GM23248 (cell line): ENCODE results near the gene TLK2. TPM values are rescaled to one million over a fixed set of nuclear protein-coding genes. Genes with fewer than 3 reads are reported as not detected.

Source experiments
- DNase-seq: peaks from one replicate; pipeline ENCODE4 v3.0.0-alpha.2; 2015
- H2AFZ ChIP-seq: fragments of 200-600 bp; sonication (generic); 2 replicates; pipeline ENCODE4 v1.6.1; 2016; ENCODE audit warnings: antibody characterized with exemption
- H3F3A ChIP-seq: fragments of 200-600 bp; sonication (generic); 2 replicates; pipeline ENCODE4 v1.6.1; 2016; ENCODE audit warnings: mild to moderate bottlenecking, antibody characterized with exemption, mixed run types; ENCODE audit not compliant: insufficient read depth
- H3K27ac ChIP-seq: fragments of 200-600 bp; sonication (generic); 2 replicates; pipeline ENCODE4 v1.5.1; 2016; ENCODE audit warnings: mild to moderate bottlenecking
- H3K27me3 ChIP-seq: fragments of 200-600 bp; sonication (generic); replicated peaks from 2 replicates; pipeline ENCODE4 v1.6.1; 2016; ENCODE audit warnings: mild to moderate bottlenecking; ENCODE audit not compliant: insufficient read depth
- H3K36me3 ChIP-seq: fragments of 200-600 bp; sonication (generic); 2 replicates; pipeline ENCODE4 v1.6.1; 2016; ENCODE audit warnings: low read depth, mild to moderate bottlenecking
- H3K4me1 ChIP-seq: fragments of 200-600 bp; sonication (generic); 2 replicates; pipeline ENCODE4 v1.6.1; 2016; ENCODE audit warnings: mild to moderate bottlenecking; ENCODE audit not compliant: insufficient read depth
- H3K4me2 ChIP-seq: fragments of 200-600 bp; sonication (generic); one replicate; pipeline ENCODE4 v1.6.1; 2016; ENCODE audit warnings: mild to moderate bottlenecking; ENCODE audit not compliant: unreplicated experiment
- H3K4me3 ChIP-seq: fragments of 200-600 bp; sonication (generic); 2 replicates; pipeline ENCODE4 v1.5.1; 2016; ENCODE audit warnings: mild to moderate bottlenecking
- H3K79me2 ChIP-seq: fragments of 200-600 bp; sonication (generic); 2 replicates; pipeline ENCODE4 v1.6.1; 2016; ENCODE audit warnings: mild to moderate bottlenecking; ENCODE audit not compliant: insufficient read depth
- H3K9ac ChIP-seq: fragments of 200-600 bp; sonication (generic); 2 replicates; pipeline ENCODE4 v1.6.1; 2016; ENCODE audit warnings: mild to moderate bottlenecking
- H3K9me2 ChIP-seq: fragments of 200-600 bp; sonication (generic); 2 replicates; pipeline ENCODE4 v1.6.1; 2016; ENCODE audit warnings: mixed run types, mild to moderate bottlenecking, moderate library complexity; ENCODE audit not compliant: insufficient read depth
- H3K9me3 ChIP-seq: fragments of 200-600 bp; sonication (generic); one replicate; pipeline ENCODE4 v1.6.1; 2017; ENCODE audit warnings: low read depth
- H4K20me1 ChIP-seq: fragments of 200-600 bp; sonication (generic); 2 replicates; pipeline ENCODE4 v1.6.0; 2016; ENCODE audit not compliant: insufficient read depth
- EZH2 ChIP-seq: fragments of 200-600 bp; sonication (generic); IDR thresholded peaks from 2 replicates; pipeline ENCODE4 v1.6.1; 2018; ENCODE audit warnings: antibody characterized with exemption, mild to moderate bottlenecking; ENCODE audit not compliant: insufficient read depth, poor library complexity, severe bottlenecking
- EZH2phosphoT487 ChIP-seq: fragments of 200-600 bp; sonication (generic); IDR thresholded peaks from 2 replicates; pipeline ENCODE4 v1.6.1; 2018; ENCODE audit warnings: antibody characterized with exemption, moderate library complexity, mild to moderate bottlenecking, low read depth; ENCODE audit not compliant: insufficient read depth
- WGBS, 2 experiments: methylation state at CpG; one replicate each; pipeline ENCODE4 v1.1.6; 2015 to 2017; ENCODE audit warnings: low lambda C conversion rate in 2 of 2, low coverage in 1 of 2; ENCODE audit errors: missing lambda C conversion rate in 2 of 2; 5-methylcytosine and 5-hydroxymethylcytosine counted together
- in situ Hi-C: fragments of 300-500 bp; cut with MboI; formaldehyde crosslinking; loops from 2 replicates; pipeline ENCODE4 v1.15.0; 2020
- polyA plus RNA-seq: library from polyadenylated mRNA; unstranded; fragments of >200 nt; fragmentation: Nextera tagmentation; extraction: Ambion mirVana; gene quantifications from 2 replicates; pipeline ENCODE4 v1.2.1, GENCODE V29; 2016
- total RNA-seq: library from RNA; depleted of rRNA; stranded (reverse); fragments of >200 nt; shearing (Covaris generic); gene quantifications from 2 replicates; pipeline ENCODE4 v1.2.3, GENCODE V29; 2014

The TLK2 gene
- total and polyA plus RNA-seq, 2 experiments from 2014 or later, result 12.6 to 37.9 TPM

- Histone ChIP-seq H3K27ac (no peak overlapping the region), H3K36me3 (0 out of 2 replicates have a peak, but pooled peaks cover 6% of the 10 kb centered on the region), H3K4me2 (no peak overlapping the region), H3K79me2 (peaks cover 98% of the 10 kb centered on the region), H3F3A (peaks cover 21% of the 10 kb centered on the region), H3K9me2 (no peaks in the 10 kb centered on the region), H3K27me3 (no peaks in the 10 kb centered on the region), H2AFZ (no peak overlapping the region), H3K4me1 (peaks cover 14% of the 10 kb centered on the region), H4K20me1 (no peaks in the 10 kb centered on the region), H3K9ac (no peak overlapping the region), H3K9me3 (no peaks in the 10 kb centered on the region), H3K4me3 (no peak overlapping the region)
- DNase-seq, result no peak
- TF ChIP-seq EZH2 (no peak), EZH2phosphoT487 (no peak)
- in situ Hi-C loops, result no loop called here
- 82 to 84% methylated on average over 6 of the region's 6 CpGs for WGBS, 2 experiments
Measured at GRCh38 chr17:62643496-62643895, 164.9 kb downstream of the TLK2 start.

- H2AFZ ChIP-seq, result no peak overlapping the region
- 0 out of 2 replicates have a peak, but pooled peaks cover 8% of the 10 kb centered on the region for H3K36me3 ChIP-seq
- no peak overlapping the region for H3K4me2 ChIP-seq
- H3K79me2 ChIP-seq, result peaks cover 98% of the 10 kb centered on the region
- no peak for TF ChIP-seq EZH2
- no peak for TF ChIP-seq EZH2phosphoT487
- 91% methylated on average over 17 of the region's 17 CpGs for WGBS, 2 experiments
- no peaks in the 10 kb centered on the region for H3K9me2 ChIP-seq
- no peak overlapping the region for H3K27ac ChIP-seq
- H3K4me1 ChIP-seq, result peaks cover 13% of the 10 kb centered on the region
- H3K4me3 ChIP-seq, result no peak overlapping the region
- no peaks in the 10 kb centered on the region for H3K27me3 ChIP-seq
- no peak for DNase-seq
- H3K9me3 ChIP-seq, result no peaks in the 10 kb centered on the region
- peaks cover 21% of the 10 kb centered on the region for H3F3A ChIP-seq
- H4K20me1 ChIP-seq, result no peaks in the 10 kb centered on the region
- no peak overlapping the region for H3K9ac ChIP-seq
- in situ Hi-C loops, result no loop called here
Measured at GRCh38 chr17:62644487-62645173, 166.0 kb downstream of the TLK2 start.

- peak overlapping the region; percentile 12; the same call in 1 of the 2 replicates for H3K27ac ChIP-seq
- DNase-seq, result peak; percentile 42
- H3K4me2 ChIP-seq, result no peak overlapping the region
Measured at GRCh38 chr17:62648251-62648955, 169.8 kb downstream of the TLK2 start.

GRCh38 chr17:62648956-62649294, 170.3 kb downstream of the TLK2 start:
- Histone ChIP-seq H3K79me2 (peaks cover 84% of the 10 kb centered on the region), H3K27me3 (no peaks in the 10 kb centered on the region), H3K9me2 (no peaks in the 10 kb centered on the region), H3K36me3 (0 out of 2 replicates have a peak, but pooled peaks cover 2% of the 10 kb centered on the region), H3K4me3 (no peak overlapping the region), H3K4me1 (peaks cover 35% of the 10 kb centered on the region), H3K4me2 (no peak overlapping the region), H3F3A (peaks cover 28% of the 10 kb centered on the region), H4K20me1 (no peaks in the 10 kb centered on the region), H3K27ac (no peak overlapping the region; the same call in 1 of the 2 replicates), H2AFZ (no peak overlapping the region), H3K9me3 (no peaks in the 10 kb centered on the region), H3K9ac (no peak overlapping the region)
- no peak for TF ChIP-seq EZH2
- TF ChIP-seq EZH2phosphoT487, result no peak
- WGBS, 2 experiments, result 83 to 85% methylated on average over 6 of the region's 6 CpGs
- in situ Hi-C loops, result no loop called here
- no peak for DNase-seq

More at GRCh38 chr17:62648251-62648955, 169.8 kb downstream of the TLK2 start:
- Histone ChIP-seq H3F3A (peaks cover 33% of the 10 kb centered on the region), H3K4me3 (no peak overlapping the region), H3K4me1 (peaks cover 30% of the 10 kb centered on the region), H3K36me3 (0 out of 2 replicates have a peak, but pooled peaks cover 2% of the 10 kb centered on the region), H3K9me2 (no peaks in the 10 kb centered on the region), H4K20me1 (no peaks in the 10 kb centered on the region), H3K9ac (no peak overlapping the region), H3K9me3 (no peaks in the 10 kb centered on the region), H3K27me3 (no peaks in the 10 kb centered on the region), H3K79me2 (peaks cover 88% of the 10 kb centered on the region), H2AFZ (no peak overlapping the region)
- no peak for TF ChIP-seq EZH2phosphoT487
- no peak for TF ChIP-seq EZH2
- WGBS, 2 experiments, result 51 to 55% methylated on average over 15 of the region's 15 CpGs
- in situ Hi-C loops, result no loop called here
